Body of pancreas (tissue), 4 donors: ENCODE data around the gene SLC6A17. TPM values are rescaled to one million over a fixed set of nuclear protein-coding genes. Genes with fewer than 3 reads are reported as not detected.

ENCODE experiments used
- ATAC-seq: fragments of 150-250 bp; one replicate; pipeline ENCODE4 v1.9.1; 2016
- DNase-seq, 4 donors: peaks; one replicate each; pipeline ENCODE4 v3.0.0-alpha.2; 2019
- H3K27ac ChIP-seq, 4 donors: fragments of 200-600 bp; sonication (generic); 1 replicate in 3 of 4; 2 replicates in 1 of 4; pipeline versions ENCODE4 v1.5.1 to v1.6.1; 2016 to 2019; ENCODE audit warnings: mild to moderate bottlenecking in 1 of 4, mixed read lengths in 1 of 4, moderate library complexity in 1 of 4
- H3K27me3 ChIP-seq, 2 donors: fragments of 200-600 bp; sonication (generic); one replicate each; pipeline ENCODE4 v1.6.0; 2016; ENCODE audit warnings: mild to moderate bottlenecking in 1 of 2
- H3K36me3 ChIP-seq, 2 donors: fragments of 200-600 bp; sonication (generic); replicated peaks in 1 of 2; 2 replicates each; pipeline ENCODE4 v1.5.1; 2016; ENCODE audit warnings: low read depth in 2 of 2; ENCODE audit not compliant: insufficient read depth in 1 of 2
- H3K4me1 ChIP-seq: fragments of 200-600 bp; sonication (generic); one replicate; pipeline ENCODE4 v1.6.0; 2016
- H3K4me3 ChIP-seq, 2 donors: fragments of 200-600 bp; sonication (generic); 1 replicate in 1 of 2; 2 replicates in 1 of 2; pipeline ENCODE4 v1.5.1; 2016 to 2019
- H3K9me3 ChIP-seq, 3 donors: fragments of 200-600 bp; sonication (generic); 1 replicate in 2 of 3; 2 replicates in 1 of 3; pipeline ENCODE4 v1.5.1; 2016
- CTCF ChIP-seq, 7 experiments: fragments of 450-650 bp in 4 of 7; fragments of 200-600 bp in 3 of 7; sonication (generic) in 3 of 7; IDR thresholded peaks; one replicate each; pipeline ENCODE4 v1.5.1; 2016 to 2019; ENCODE audit warnings: antibody characterized with exemption in 7 of 7
- POLR2A ChIP-seq, 3 donors: fragments of 450-650 bp; IDR thresholded peaks; one replicate each; pipeline ENCODE4 v1.6.1; 2016; ENCODE audit warnings: antibody characterized with exemption in 3 of 3, mild to moderate bottlenecking in 2 of 3
- WGBS, 2 donors: methylation state at CpG; one replicate each; pipeline ENCODE4 v1.1.5; 2017; 5-methylcytosine and 5-hydroxymethylcytosine counted together
- intact Hi-C: fragments of 100-400 bp; cut with DNase I; formaldehyde crosslinking; loops from one replicate; pipeline ENCODE4 v1.15.1; 2023
- total RNA-seq, 2 donors: library from RNA; depleted of rRNA; stranded (reverse); fragments of >200 nt; gene quantifications; one replicate each; pipeline ENCODE4 v1.1.0, GENCODE V29; 2016

SLC6A17 gene
- total RNA-seq, 2 donors from 2014 or later: 0.52 to 0.99 TPM

DNA sequence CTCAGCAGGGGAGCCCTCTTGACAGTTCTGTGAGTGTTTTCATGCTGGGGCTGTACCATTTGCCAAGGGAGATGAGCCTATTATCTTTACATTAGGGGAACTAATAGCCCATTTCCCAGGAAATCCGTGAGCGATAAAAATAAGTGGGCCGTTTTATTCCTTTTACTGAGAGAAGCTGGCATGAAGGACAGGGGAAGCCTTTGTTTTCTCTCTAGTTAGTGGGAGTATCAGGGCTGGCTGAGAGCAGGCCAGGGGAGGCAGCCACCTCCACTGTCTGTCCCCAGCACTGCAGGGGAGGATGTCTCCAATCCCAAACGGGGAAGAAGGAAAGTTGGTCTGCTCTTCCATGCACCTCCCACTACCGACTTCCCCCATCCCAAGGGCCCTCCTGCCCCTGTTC, 35.5 kb upstream of the SLC6A17 start:
- no peak overlapping the region for H3K4me3 ChIP-seq
- ATAC-seq: no peak
- WGBS, 2 donors: 54 to 63% methylated on average over 5 of the region's 5 CpGs

DNA sequence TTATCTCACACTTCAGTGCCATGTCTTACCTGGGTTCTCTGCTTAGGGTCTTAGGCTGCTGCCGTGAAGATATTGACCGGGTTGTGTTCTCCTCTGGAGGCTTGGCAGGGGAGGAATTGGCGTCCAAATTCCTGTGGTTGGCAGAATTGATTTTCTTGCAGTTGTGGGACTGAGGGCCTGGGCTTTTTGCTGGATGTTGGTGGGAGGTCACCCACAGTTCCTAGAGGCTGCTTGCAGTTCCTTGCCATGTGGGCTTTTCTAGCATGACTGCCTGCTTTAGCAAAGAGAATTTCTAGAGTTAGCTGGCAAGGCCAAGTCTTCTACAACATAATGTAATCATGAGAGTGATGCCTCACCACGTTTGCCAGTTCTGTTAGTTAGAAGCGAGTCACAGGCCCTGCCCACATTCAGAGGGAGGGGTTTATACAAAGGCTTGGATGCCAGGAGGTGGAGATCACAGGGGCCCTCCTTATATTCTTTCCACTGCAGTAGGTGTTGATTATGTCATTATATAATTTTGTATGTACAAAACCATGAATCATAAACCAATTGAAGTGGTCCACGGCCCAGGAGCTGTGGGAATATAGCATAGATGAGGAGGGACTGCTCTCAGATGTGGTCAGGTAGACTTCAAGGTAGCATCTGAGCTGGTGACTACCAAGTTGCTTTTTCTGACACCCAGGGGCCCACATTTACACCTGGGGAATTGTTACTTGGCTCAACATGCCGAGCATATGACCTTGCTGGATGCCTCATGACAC, 31.5 kb upstream of the SLC6A17 start:
- TF ChIP-seq CTCF (IDR thresholded peaks at IDR 0.05): no peak
- TF ChIP-seq POLR2A (IDR thresholded peaks at IDR 0.05): no peak
- Histone ChIP-seq H3K36me3 (no peaks in the 10 kb centered on the region), H3K9me3 (no peaks in the 10 kb centered on the region), H3K27ac (no peak overlapping the region), H3K27me3 (no peaks in the 10 kb centered on the region), H3K4me1 (no peaks in the 10 kb centered on the region), H3K4me3 (no peak overlapping the region)
- 53 to 54% methylated on average over 7 of the region's 7 CpGs for WGBS, 2 donors
- ATAC-seq: no peak
- intact Hi-C loops: no loop called here
- no peak for DNase-seq

More for the DNA sequence above, 35.5 kb upstream of the SLC6A17 start:
- H3K27ac ChIP-seq: no peak overlapping the region
- H3K9me3 ChIP-seq: no peaks in the 10 kb centered on the region
- DNase-seq: no peak
- no peaks in the 10 kb centered on the region for H3K36me3 ChIP-seq
- H3K4me1 ChIP-seq: no peaks in the 10 kb centered on the region
- TF ChIP-seq CTCF (IDR thresholded peaks at IDR 0.05) (no peak), POLR2A (IDR thresholded peaks at IDR 0.05) (no peak)
- no peaks in the 10 kb centered on the region for H3K27me3 ChIP-seq
- intact Hi-C loops: no loop called here

DNA sequence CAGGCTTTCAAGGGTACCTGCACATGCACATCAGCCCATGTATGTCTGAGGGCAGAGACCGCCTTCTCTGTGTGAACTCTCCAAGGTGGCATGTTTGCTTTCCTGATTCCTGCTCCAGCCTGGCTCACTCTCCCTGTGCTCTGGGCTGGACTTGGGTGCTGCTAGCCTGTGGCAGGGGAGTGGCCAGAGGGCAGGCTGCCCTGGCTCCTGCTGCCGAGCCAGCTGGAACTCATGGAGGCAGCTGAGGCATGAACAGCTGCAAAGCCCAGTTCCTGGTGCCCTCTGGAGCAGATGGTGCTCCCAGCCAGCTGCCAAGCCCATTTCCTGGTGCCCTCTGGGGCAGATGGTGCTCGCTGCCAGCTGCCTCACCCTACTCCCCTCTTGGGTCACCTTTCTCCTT, 30.5 kb upstream of the SLC6A17 start:
- 58 to 73% methylated on average over 1 to 3 of the region's 3 CpGs for WGBS, 2 donors

GRCh38 chr1:110120960-110121561, 29.2 kb upstream of the SLC6A17 start:
- 48 to 54% methylated on average over 6 to 12 of the region's 12 CpGs for WGBS, 2 donors
- DNase-seq (no peak), ATAC-seq (no peak)
- no peak for TF ChIP-seq POLR2A (IDR thresholded peaks at IDR 0.05)
- no peak for TF ChIP-seq CTCF (IDR thresholded peaks at IDR 0.05)
- Histone ChIP-seq H3K4me1 (no peaks in the 10 kb centered on the region), H3K36me3 (no peaks in the 10 kb centered on the region), H3K9me3 (no peaks in the 10 kb centered on the region), H3K27ac (no peak overlapping the region), H3K4me3 (no peak overlapping the region), H3K27me3 (no peaks in the 10 kb centered on the region)
- intact Hi-C loops: no loop called here

More for the DNA sequence above, 30.5 kb upstream of the SLC6A17 start:
- H3K27ac ChIP-seq: no peak overlapping the region
- H3K36me3 ChIP-seq: no peaks in the 10 kb centered on the region
- ATAC-seq (no peak), DNase-seq (no peak)
- no peak overlapping the region for H3K4me3 ChIP-seq
- intact Hi-C loops: no loop called here
- no peaks in the 10 kb centered on the region for H3K27me3 ChIP-seq
- H3K4me1 ChIP-seq: no peaks in the 10 kb centered on the region
- no peak for TF ChIP-seq CTCF (IDR thresholded peaks at IDR 0.05)
- no peak for TF ChIP-seq POLR2A (IDR thresholded peaks at IDR 0.05)
- H3K9me3 ChIP-seq: no peaks in the 10 kb centered on the region
